GM12875 (cell line): Measurements from ENCODE around the gene ARHGEF28.

Source experiments
- H3K4me3 ChIP-seq: one replicate; pipeline ENCODE4 v1.5.1; 2011; ENCODE audit warnings: low read depth, low read length, control low read depth
- CTCF ChIP-seq: IDR thresholded peaks from 2 replicates; pipeline ENCODE4 v1.5.1; 2011; ENCODE audit warnings: low read depth, mild to moderate bottlenecking, control low read depth, inconsistent platforms, low read length, moderate library complexity, borderline replicate concordance; ENCODE audit not compliant: insufficient read depth

ARHGEF28 gene

GRCh38 chr5:73644385-73644963, 18.5 kb downstream of the ARHGEF28 start:
- TF ChIP-seq CTCF: no peak
- H3K4me3 ChIP-seq: no peak overlapping the region

GRCh38 chr5:73647721-73648120, 21.7 kb downstream of the ARHGEF28 start:
- TF ChIP-seq CTCF: no peak
- no peak overlapping the region for H3K4me3 ChIP-seq

- H3K4me3 ChIP-seq: no peak overlapping the region
- no peak for TF ChIP-seq CTCF
Observed at GRCh38 chr5:73648515-73648914, 22.5 kb downstream of the ARHGEF28 start.

GRCh38 chr5:73649926-73650325, 23.9 kb downstream of the ARHGEF28 start:
- no peak overlapping the region for H3K4me3 ChIP-seq
- TF ChIP-seq CTCF: no peak

- no peak overlapping the region for H3K4me3 ChIP-seq
- no peak for TF ChIP-seq CTCF
Observed at GRCh38 chr5:73652391-73652790, 26.4 kb downstream of the ARHGEF28 start.

- no peak overlapping the region for H3K4me3 ChIP-seq
- no peak for TF ChIP-seq CTCF
Observed at GRCh38 chr5:73654171-73654811, 28.3 kb downstream of the ARHGEF28 start.

- no peak for TF ChIP-seq CTCF
- no peak overlapping the region for H3K4me3 ChIP-seq
Observed at GRCh38 chr5:73654819-73655318, 28.9 kb downstream of the ARHGEF28 start.
